Islet precursor cell (in vitro differentiated cells): Measurements from ENCODE around the gene HLA-DRA.
"Not testable (repeated sequence)": the region's sequence is repeated elsewhere in the genome, so short reads cannot be mapped to it uniquely, and the experiment has no call there.

Experiments
- DNase-seq: peaks from one replicate; pipeline ENCODE4 v3.0.0-alpha.2; 2018

HLA-DRA gene

DNA sequence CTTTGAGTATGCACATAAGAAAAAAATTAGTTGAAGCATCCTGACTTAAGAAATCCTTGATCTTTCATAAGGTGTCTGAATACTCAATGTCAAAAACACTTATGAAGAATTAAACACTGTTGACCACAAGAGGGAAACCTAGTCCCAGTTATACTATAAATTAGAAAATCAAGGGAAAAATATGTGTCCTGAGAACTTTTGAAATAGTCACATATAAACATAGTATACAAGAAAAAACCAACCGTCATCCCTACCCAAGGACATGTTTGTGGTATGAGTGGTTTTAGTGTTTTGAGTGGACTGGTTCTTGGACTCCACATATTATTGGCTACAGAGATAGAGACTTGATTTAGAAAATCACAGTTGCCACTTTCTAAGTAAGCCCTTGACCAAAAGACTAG is 7.6 kb upstream of the HLA-DRA start:
- no peak for DNase-seq

DNA sequence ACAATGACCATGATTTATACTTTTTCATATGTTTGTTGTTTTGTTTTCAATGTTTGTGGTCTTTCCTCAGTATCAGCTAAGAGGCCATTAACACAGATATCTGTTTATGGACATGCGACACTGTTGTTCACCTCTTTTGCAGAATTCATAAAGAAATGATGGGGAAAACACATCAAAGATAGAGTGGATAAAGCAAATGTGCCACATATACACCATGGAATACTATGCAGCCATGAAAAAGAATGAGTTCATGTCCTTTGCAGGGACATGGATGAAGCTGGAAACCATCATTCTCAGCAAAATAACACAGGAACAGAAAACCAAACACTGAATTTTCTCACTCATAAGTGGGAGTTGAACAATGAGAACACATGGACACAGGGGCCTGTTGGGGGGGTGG is 5.7 kb upstream of the HLA-DRA start:
- not testable (repeated sequence) for DNase-seq

DNA sequence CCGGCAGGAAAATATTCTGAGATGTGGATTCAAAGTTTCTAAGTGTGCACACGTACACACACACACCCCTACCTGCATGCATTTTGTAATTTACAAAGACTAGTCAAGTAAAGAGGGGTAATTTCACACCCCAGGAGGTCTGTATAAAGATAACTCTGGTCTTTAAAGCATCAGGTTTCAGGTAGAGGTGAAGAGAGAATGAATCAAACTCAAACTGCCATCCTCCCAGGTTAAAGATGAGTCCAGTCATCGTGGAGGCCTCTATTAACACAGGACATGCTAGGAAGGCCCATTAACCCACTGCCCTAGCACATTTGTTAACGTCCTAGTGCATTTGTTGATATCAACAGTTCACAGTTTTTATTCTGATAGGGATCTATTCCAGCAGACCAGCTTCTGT is 3.5 kb upstream of the HLA-DRA start:
- DNase-seq = no peak

DNA sequence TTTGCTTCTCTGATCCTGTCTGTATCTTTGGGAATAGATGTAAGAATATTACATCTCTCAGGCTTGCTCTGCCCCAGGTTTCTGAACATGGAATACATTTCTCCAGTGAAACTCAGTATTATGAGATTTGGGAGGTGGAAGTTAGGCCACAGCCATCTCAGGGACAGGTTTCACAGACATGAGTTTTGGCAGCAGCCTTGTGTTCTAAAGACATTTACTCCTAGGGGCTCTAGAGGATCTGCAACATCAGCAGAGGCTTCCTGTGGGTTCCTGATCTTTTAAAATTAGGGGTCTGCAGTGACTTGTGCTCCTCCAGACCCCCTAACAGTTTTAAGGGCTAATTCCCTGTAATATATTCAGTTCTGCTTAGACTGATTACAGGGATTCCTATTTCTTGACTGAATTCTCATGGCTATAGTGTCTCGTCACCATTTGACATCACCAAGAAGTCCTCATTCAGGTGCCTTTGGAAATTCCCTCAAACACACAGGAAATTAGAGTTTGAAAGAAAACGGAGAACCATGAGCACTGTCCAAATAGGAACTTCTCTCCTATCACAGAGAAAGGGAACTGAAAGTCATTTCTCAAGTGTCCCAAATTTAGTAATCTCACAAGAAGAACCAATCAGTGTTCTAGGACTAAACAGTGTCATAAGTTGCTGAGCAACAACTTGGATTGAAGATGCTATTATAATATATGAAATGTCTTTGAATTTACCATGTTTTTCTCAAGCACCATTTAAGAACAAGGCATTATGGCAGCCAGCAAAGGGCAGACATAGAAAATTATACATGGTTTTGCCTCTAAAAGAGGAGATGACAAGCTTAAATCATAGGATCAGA is 2.5 kb upstream of the HLA-DRA start:
- DNase-seq = no peak

DNA sequence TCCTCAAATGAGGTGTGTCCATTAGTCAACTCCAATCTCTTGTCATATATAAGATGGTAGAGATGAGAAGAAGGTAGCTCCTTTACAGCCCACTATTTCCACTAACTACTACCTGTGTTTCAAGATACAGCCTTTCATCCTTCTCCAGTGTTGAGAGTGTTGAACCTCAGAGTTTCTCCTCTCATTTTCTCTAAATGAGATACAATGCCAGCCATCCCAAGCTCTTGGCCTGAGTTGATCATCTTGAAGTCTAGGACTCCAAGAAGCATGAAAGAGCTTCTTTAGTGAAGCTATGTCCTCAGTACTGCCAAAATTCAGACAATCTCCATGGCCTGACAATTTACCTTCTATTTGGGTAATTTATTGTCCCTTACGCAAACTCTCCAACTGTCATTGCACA is 548 bp upstream of the HLA-DRA start:
- DNase-seq = no peak

DNA sequence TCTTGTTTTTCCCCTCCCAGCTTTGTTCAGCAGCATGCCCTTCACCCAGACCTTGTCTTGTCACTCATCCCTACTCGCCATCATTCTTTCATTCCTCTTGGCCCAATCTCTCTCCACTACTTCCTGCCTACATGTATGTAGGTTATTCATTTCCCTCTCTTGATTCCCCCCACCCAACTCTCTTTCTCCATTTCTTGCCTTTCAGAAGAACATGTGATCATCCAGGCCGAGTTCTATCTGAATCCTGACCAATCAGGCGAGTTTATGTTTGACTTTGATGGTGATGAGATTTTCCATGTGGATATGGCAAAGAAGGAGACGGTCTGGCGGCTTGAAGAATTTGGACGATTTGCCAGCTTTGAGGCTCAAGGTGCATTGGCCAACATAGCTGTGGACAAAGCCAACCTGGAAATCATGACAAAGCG is 2.6 kb downstream of the HLA-DRA start:
- DNase-seq = no peak

DNA sequence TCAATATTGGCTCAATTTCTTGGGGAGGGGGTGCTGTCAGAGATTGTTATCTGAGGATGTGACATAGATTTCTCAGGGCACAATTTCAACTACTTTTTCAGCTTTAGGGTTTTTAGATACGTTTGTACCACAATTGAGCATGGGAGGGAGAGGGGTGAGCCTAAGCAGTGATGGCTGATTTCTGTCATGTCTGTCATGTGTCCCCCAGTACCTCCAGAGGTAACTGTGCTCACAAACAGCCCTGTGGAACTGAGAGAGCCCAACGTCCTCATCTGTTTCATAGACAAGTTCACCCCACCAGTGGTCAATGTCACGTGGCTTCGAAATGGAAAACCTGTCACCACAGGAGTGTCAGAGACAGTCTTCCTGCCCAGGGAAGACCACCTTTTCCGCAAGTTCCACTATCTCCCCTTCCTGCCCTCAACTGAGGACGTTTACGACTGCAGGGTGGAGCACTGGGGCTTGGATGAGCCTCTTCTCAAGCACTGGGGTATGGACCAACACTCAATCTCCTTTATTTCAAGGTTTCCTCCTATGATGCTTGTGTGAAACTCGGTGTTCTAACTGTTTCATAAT is 3.4 kb downstream of the HLA-DRA start:
- no peak for DNase-seq

DNA sequence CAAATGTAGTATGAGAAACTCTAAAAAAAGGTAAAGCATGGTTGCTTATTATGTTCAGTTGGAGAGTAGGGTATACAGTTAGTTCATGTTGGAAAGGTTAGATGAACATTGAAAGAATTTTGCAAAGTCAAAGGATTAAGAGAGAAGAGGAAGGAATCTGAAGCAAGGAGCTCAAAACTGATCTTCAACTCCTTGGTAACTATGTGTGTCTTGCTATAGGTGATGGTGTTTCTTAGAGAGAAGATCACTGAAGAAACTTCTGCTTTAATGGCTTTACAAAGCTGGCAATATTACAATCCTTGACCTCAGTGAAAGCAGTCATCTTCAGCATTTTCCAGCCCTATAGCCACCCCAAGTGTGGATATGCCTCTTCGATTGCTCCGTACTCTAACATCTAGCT is 4.7 kb downstream of the HLA-DRA start:
- DNase-seq = no peak

DNA sequence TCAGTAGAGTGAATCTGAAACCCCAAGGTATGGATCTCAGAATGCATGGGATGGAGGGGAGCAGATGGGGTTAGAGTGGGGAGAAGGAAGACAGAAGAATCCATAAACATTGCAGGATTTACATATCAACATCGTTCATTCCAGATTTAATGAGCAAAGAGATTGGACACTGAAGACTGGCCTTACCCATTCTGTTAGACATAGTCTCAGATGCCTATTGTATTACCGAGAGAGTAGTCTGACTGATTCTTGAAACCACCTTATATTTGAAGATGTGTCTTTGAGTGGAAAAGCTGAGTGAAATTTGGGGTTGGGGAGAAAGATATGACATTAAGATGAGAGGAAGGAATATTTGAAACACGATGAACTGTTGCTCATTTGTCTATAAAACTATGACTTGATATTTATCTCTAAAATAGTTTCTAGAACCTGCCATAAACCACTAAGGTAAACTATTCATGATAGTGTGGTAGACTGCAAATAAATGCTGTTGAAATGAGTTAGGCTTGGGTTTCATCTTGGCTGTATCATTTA is 5.7 kb downstream of the HLA-DRA start:
- DNase-seq = no peak

DNA sequence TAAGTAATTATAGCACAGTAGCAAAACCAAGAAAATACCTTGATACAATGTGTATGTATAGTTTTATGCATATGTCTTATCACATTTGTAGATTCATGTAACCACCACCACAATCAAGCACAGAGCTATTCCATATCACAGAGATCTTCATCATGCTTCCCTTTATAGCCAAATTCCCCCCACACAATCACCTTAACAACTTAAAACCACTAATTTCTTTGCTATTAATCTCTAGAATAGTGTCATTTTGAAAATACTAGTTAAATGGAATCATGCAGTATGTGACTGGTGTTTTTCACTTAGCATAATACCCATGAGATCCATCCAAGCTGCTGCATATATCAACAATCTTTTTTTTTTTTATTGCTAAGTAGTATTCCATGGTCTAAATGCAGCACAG is 8.2 kb downstream of the HLA-DRA start:
- no peak for DNase-seq

DNA sequence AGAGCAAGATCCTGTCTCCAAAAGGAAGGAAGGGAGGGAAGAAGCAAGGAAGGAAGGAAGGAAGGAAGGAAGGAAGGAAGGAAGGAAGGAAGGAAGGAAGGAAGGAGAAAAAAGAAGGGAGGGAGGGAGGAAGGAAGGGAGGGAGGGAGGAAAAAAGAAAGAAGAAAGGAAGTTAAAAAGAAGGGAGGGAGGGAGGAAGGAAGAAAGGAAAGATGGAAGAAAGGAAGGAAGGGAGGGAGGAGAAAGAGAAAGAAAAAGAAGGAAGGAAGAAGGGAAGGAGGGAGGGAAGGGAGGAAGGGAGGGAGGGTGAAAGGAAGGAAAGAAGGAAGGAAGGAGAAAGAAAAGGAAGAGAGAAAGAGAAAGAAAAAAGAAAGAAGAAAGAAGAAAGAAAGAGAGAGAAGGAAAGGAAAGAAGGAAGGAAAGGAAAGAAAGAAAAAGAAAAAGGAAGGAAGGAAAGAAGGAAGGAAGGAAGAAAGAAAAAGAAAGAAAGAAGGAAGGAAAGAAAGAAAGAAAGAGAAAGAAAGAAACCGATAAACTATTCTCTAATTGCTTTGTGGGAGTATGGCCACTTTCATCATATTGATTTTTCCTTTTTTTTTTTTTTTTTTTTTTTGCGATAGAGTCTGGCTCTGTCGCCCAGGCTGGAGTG is 9.5 kb downstream of the HLA-DRA start:
- DNase-seq = no peak

DNA sequence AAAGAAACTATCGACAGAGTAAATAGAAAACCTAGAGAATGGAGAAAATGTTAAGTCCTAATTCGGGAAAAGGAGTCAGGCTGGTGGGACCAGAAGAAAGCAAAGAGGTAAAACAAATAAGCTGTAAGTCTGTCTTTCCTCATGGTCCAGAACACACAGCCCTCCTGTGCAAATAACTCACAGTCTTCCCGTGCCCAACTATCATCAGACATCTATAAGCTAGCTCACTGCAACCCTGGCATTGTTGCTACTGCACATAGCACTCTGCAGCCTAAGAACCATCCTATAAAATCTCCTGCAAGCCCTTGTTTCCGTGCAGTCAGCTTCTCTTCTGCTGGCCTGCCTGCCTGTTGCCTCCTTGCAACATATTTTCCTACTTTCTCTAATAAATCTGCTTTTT is 17.4 kb downstream of the HLA-DRA start:
- DNase-seq = no peak

DNA sequence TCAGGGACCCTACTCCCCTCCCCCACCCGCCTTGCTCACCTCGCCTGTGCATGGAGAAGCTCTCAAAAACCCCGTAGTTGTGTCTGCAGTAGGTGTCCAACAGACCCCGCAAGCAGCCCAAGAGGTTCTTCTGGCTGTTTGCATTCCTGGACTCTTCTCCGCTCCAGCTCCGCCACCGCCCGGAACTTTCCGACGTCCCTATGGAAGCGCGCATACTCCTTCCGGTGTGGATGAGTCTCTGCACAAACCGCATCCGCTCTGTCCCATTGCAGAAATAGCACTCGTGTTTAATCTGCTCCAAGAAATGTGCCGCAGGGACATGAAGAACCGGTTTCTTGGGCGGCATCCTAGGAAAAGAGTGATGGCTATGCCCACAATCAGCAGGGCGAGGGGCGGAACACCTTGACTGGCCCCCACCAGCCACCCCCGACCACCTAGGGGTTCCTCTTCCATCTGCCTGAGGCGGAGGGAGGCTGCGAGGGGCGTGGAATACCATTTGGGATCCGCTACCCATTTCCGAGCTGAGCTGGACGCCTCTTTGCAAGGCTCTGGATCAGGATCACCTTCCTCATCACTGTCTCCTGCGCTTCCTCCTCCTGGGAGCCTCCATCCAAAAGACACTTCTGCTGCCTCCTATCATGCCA is 20.2 kb downstream of the HLA-DRA start:
- no peak for DNase-seq

DNA sequence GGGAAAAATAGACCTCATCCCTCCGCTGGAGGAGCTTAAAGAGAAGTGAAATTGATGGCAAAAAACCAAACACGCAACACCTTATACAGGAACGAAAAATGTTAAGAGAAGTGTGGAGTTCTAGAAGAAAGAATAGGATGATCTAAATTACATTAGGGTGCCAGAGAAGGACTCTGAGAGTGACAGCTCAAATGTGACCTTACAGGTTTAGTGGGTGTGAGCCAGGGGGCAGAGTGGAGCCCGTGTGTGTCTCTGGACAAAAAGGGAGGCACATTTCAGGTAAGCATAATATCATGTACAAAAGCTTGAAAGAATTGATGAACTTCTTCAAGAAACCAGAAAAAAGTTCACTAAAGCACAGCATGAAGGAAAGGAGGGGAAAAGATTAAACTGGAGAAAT is 20.8 kb downstream of the HLA-DRA start:
- DNase-seq = no peak

DNA sequence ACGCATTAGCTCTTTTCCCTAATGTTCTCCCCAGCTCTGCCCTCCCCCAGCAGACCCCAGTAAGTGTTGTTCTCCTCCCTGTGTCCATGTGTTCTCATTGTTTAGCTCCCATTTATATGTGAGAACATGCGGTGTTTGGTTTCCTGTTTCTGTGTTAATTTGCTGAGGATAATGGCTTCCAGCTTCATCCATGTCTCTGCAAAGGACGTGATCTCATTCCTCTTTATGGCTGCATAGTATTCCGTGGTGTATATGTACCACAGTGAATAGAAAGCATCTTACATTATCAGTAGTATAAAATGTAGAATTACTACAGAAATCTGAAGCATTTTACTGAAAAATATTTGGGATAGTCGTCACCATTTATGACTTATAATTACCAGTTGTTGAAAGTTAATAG is 21.8 kb downstream of the HLA-DRA start:
- no peak for DNase-seq

DNA sequence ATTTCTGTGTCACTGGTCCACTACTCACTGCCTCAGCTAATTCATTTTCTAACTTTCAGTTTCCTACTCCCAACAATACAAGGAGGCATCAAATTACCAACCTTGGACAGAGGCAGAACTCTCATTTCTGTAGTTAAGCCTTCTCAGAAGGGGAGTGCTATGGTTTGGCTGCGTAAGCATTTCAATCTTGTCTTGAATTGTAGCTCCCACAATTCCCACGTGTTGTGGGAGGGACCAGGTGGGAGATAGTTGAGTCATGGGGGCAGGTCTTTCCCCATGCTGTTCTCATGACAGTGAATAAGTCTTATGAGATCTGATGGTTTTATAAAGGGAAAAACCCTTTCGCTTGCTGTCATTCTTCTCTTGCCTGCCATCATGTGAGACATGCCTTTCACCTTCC is 22.9 kb downstream of the HLA-DRA start:
- DNase-seq = no peak

DNA sequence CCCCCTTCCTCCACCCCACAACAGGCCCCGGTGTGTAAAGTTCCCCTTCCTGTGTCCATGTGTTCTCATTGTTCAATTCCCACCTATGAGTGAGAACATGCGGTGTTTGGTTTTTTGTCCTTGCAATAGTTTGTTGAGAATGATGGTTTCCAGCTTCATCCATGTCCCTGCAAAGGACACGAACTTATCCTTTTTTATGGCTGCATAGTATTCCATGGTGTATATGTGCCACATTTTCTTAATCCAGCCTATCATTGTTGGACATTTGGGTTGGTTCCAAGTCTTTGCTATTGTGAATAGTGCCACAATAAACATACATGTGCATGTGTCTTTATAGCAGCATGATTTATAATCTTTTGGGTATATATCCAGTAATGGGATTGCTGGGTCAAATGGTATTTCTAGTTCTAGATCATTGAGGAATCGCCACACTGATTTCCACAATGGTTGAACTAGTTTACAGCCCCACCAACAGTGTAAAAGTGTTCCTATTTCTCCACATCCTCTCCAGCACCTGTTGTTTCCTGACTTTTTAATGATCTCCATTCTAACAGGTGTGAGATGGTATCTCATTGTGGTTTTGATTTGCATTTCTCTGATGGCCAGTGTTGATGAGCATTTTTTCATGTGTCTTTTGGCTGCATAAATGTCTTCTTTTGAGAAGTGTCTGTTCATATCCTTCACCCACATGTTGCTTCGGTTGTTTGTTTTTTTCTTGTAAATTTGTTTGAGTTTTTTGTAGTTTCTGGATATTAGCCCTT is 28.2 kb downstream of the HLA-DRA start:
- DNase-seq = not testable (repeated sequence)

DNA sequence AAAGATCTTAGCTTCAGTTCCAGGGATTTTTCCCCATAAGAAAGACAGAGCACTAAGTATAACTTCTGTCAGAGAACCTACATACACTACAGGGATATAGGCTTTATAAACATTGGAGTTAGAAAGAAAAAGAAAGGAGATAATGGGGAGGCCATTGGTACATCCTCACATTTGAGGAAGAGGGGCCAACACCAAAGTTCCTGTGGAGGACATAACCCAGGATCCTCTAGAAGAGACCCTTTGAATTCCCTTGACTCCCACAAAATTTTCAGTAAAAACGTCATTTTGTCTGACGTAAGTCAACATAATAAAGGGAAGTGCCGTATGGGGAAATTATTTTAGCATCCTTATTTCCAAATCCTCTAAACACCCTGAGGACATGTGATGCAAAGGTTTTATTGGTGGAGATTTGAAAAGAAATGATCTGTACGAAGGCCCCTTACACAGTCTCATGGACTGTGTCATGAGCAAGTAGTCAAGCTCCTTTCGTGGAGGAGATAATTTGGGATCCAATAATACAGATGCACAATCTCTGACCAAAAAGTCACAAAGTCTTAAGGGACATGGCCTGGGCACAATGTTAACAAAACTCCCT is 33.2 kb downstream of the HLA-DRA start:
- no peak for DNase-seq

DNA sequence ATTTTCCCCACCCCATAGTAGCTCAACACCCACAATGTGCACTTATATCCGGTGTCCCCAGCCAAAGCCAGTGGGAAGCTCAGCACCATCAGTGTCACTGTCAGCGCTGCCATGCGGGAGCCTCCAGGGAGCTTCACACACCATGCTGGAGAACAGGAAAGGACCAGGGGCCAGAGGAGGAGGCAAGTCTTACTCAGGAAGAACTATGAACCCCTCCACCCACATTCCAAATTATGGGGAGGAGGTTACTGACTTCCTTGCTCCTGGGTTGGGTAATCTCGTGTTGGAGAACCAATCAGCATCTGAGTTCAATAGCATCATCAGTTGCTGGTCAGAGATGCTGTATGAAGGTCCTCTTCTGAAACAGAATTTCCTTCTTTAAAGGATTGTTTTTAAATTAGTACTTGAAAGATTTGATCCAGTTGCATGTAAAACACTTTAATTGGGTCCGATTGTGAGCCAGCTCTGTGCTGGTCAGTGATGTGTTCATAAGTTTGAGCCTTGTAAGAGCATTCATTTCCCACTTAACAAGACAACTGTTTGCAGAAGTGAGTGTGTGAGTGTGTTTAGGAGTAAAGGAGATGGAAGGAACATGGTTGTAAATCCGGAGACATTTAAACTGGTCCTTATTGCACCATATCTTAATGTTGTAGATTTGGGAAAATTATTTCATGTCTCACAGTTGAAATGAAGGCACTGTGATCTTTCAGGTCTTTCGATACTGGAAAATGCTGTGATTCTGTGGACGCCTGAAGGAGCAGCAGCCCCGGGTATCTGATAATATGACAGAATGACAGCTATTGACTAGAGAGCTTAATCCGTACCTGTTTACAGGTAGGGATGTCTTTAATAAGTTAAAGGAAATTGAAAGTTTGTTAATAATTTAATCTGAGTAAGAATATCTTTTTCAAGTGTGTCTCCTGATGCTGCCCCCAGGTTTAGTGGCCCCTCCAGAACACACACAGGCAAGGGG is 34.0 kb downstream of the HLA-DRA start:
- DNase-seq = peak; percentile 58

DNA sequence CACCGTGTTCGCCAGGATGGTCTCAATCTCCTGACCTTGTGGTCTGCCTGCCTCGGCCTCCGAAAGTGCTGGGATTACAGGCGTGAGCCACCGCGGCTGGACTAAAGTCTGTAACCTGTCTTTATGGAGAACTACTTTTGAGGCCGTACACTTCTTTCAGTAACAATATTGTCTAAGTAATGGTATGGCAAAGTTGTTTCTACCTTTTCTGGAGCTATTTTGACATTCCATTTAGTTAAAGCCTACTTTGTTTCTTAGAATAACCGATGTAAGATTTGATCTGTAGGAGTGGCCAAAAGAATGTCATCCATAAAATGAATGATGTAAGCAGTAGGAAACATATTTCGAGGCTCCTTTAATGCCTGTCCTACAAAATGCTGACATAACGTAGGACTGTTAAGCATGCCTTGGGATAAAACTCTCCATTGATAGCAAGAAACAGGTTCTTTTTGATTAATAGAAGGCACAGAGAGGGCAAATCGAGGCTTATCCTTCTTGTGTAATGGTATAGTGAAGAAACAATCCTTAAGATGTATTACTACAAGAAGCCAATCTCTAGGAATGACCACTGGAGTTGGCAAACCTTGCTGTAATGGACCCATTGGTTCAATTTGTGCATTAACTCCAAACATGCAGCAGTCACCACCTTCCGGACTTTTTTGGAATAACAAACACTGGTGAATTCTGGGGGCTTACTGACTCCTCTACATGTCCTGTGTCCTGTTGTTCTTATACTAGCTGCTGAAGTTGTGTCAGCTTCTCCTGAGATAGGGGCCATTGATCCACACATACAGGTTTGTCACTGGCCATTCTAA is 35.9 kb downstream of the HLA-DRA start:
- no peak for DNase-seq
